SK-N-SH (cell line): ENCODE data around the gene PDE4D. TPM values are rescaled to one million over a fixed set of nuclear protein-coding genes. Genes with fewer than 3 reads are reported as not detected.

ENCODE experiments used
- CTCF ChIA-PET: fragments of 300-600, 350-600 bp; formaldehyde crosslinking; extraction: SDS; loops from one replicate; lab custom pipeline; 2021; lab: Yijun Ruan, JAX
- POLR2A ChIA-PET: fragments of 350-600 bp; sonication (Branson Sonifier 250); formaldehyde crosslinking; extraction: SDS; loops from one replicate; lab custom pipeline; 2020; ENCODE audit warnings: antibody characterized with exemption, inconsistent platforms; lab: Yijun Ruan, JAX
- DNase-seq: peaks from one replicate; pipeline ENCODE4 v3.0.0; 2012
- H2AFZ ChIP-seq: fragments of 200-600 bp; sonication (generic); 2 replicates; pipeline ENCODE4 v1.8.1; 2016; ENCODE audit warnings: antibody characterized with exemption, mild to moderate bottlenecking, low read depth
- H3F3A ChIP-seq: fragments of 200-600 bp; sonication (generic); replicated peaks from 2 replicates; pipeline ENCODE3; 2016; ENCODE audit warnings: antibody characterized with exemption, mild to moderate bottlenecking; ENCODE audit not compliant: insufficient read depth
- H3K27ac ChIP-seq, 2 experiments: fragments of 200-500 bp in 1 of 2; fragments of 200-600 bp in 1 of 2; sonication (Bioruptor generic) in 1 of 2; sonication (generic), shearing (Covaris generic) in 1 of 2; 2 replicates each; pipeline versions ENCODE4 v1.5.1 to v1.6.1; 2014 to 2016; ENCODE audit warnings: low read depth in 2 of 2, inconsistent platforms in 1 of 2, low read length in 1 of 2, mild to moderate bottlenecking in 1 of 2, mixed read lengths in 1 of 2
- H3K27me3 ChIP-seq: fragments of 200-600 bp; sonication (generic), shearing (Covaris generic); 2 replicates; pipeline ENCODE4 v1.6.1; 2016; ENCODE audit warnings: mixed run types; ENCODE audit not compliant: insufficient read depth
- H3K36me3 ChIP-seq, 2 experiments: fragments of 200-500 bp in 1 of 2; fragments of 200-600 bp in 1 of 2; sonication (Bioruptor generic) in 1 of 2; sonication (generic) in 1 of 2; replicated peaks in 1 of 2; 2 replicates each; pipeline versions ENCODE3 to v1.5.1; 2014 to 2016; ENCODE audit warnings: low read length in 1 of 2, mild to moderate bottlenecking in 1 of 2; ENCODE audit not compliant: insufficient read depth in 2 of 2, control insufficient read depth in 1 of 2
- H3K4me1 ChIP-seq, 2 experiments: fragments of 200-500 bp in 1 of 2; fragments of 200-600 bp in 1 of 2; sonication (Bioruptor generic) in 1 of 2; sonication (generic), shearing (Covaris generic) in 1 of 2; 2 replicates each; pipeline versions ENCODE4 v1.5.1 to v1.6.1; 2014 to 2016; ENCODE audit warnings: low read depth in 1 of 2, low read length in 1 of 2, mixed run types in 1 of 2; ENCODE audit not compliant: insufficient read depth in 2 of 2, control insufficient read depth in 1 of 2
- H3K4me2 ChIP-seq: fragments of 200-600 bp; sonication (generic), shearing (Covaris generic); 2 replicates; pipeline ENCODE4 v1.6.1; 2017; ENCODE audit warnings: mixed run types
- H3K4me3 ChIP-seq, 2 experiments: fragments of 200-500 bp in 1 of 2; fragments of 200-600 bp in 1 of 2; sonication (Bioruptor generic) in 1 of 2; sonication (generic), shearing (Covaris generic) in 1 of 2; 2 replicates each; pipeline versions ENCODE4 v1.5.1 to v1.8.1; 2014 to 2016; ENCODE audit warnings: low read depth in 2 of 2, inconsistent platforms in 1 of 2, low read length in 1 of 2, mild to moderate bottlenecking in 1 of 2, mixed read lengths in 1 of 2, moderate library complexity in 1 of 2
- H3K79me2 ChIP-seq: fragments of 200-600 bp; sonication (generic); 2 replicates; pipeline ENCODE4 v1.8.1; 2017; ENCODE audit warnings: mild to moderate bottlenecking; ENCODE audit not compliant: insufficient read depth
- H3K9ac ChIP-seq: fragments of 200-600 bp; sonication (generic); 2 replicates; pipeline ENCODE4 v1.6.1; 2017; ENCODE audit warnings: mixed run types
- H3K9me2 ChIP-seq: fragments of 200-600 bp; sonication (generic); 2 replicates; pipeline ENCODE4 v1.6.1; 2017; ENCODE audit warnings: mixed run types
- H3K9me3 ChIP-seq: fragments of 200-600 bp; sonication (generic); 2 replicates; pipeline ENCODE4 v1.6.1; 2017; ENCODE audit warnings: mixed run types, mild to moderate bottlenecking, moderate library complexity
- H4K20me1 ChIP-seq: fragments of 200-600 bp; sonication (generic); 2 replicates; pipeline ENCODE4 v1.6.1; 2017; ENCODE audit warnings: mild to moderate bottlenecking, mixed run types; ENCODE audit not compliant: insufficient read depth
- CHD2 ChIP-seq: fragments of 150-350 bp; IDR thresholded peaks from 2 replicates; pipeline ENCODE4 v1.6.1; 2018; ENCODE audit warnings: low read length; ENCODE audit not compliant: partially characterized antibody
- CTCF ChIP-seq: fragments of 200-600 bp; sonication (generic); IDR thresholded peaks from 2 replicates; pipeline ENCODE4 v1.6.1; 2017; ENCODE audit warnings: antibody characterized with exemption, mild to moderate bottlenecking, moderate library complexity
- ELF1 ChIP-seq: IDR thresholded peaks from 2 replicates; pipeline ENCODE4 v1.4.0; 2012
- EP300 ChIP-seq, 2 experiments: IDR thresholded peaks; 2 replicates each; pipeline versions ENCODE4 v1.4.0 to v1.6.1; 2012; ENCODE audit warnings: borderline replicate concordance in 1 of 2, low read depth in 1 of 2, low read length in 1 of 2
- EZH2phosphoT487 ChIP-seq: fragments of 200-600 bp; sonication (generic); IDR thresholded peaks from 2 replicates; pipeline ENCODE4 v1.6.1; 2017; ENCODE audit warnings: low read depth, mixed run types, mild to moderate bottlenecking, antibody characterized with exemption, moderate library complexity, borderline replicate concordance
- FOXM1 ChIP-seq: IDR thresholded peaks from 2 replicates; pipeline ENCODE4 v1.4.0; 2012; ENCODE audit warnings: low read depth, mild to moderate bottlenecking
- GABPA ChIP-seq: IDR thresholded peaks from 2 replicates; pipeline ENCODE4 v1.4.0; 2012; ENCODE audit warnings: low read depth, mild to moderate bottlenecking
- GATA2 ChIP-seq: sonication (generic); formaldehyde crosslinking; IDR thresholded peaks from 2 replicates; pipeline ENCODE4 v1.5.0; 2020; ENCODE audit warnings: mild to moderate bottlenecking, missing genetic modification reagents
- NFIC ChIP-seq: IDR thresholded peaks from 2 replicates; pipeline ENCODE4 v1.4.0; 2012; ENCODE audit warnings: borderline replicate concordance
- NRF1 ChIP-seq: IDR thresholded peaks from 2 replicates; pipeline ENCODE4 v1.6.1; 2012; ENCODE audit warnings: low read depth, mild to moderate bottlenecking, low read length
- PBX3 ChIP-seq: IDR thresholded peaks from 2 replicates; pipeline ENCODE4; 2012
- RAD21 ChIP-seq: IDR thresholded peaks from 2 replicates; pipeline ENCODE4 v1.6.1; 2012; ENCODE audit warnings: mild to moderate bottlenecking, low read length
- RCOR1 ChIP-seq: fragments of 150-350 bp; IDR thresholded peaks from 2 replicates; pipeline ENCODE4 v1.6.1; 2017; ENCODE audit warnings: antibody characterized with exemption, low read length
- SIN3A ChIP-seq: IDR thresholded peaks from 2 replicates; pipeline ENCODE4 v1.6.1; 2012; ENCODE audit warnings: low read depth, mild to moderate bottlenecking, low read length, moderate library complexity, borderline replicate concordance
- SMC3 ChIP-seq: IDR thresholded peaks from 2 replicates; pipeline ENCODE4 v1.6.1; 2012; ENCODE audit warnings: low read depth, low read length, improper control_type of control experiment
- TAF1 ChIP-seq: IDR thresholded peaks from 2 replicates; pipeline ENCODE4 v1.6.1; 2012; ENCODE audit warnings: low read depth, mild to moderate bottlenecking, low read length, moderate library complexity, borderline replicate concordance
- TCF12 ChIP-seq: IDR thresholded peaks from 2 replicates; pipeline ENCODE4 v1.4.0; 2012
- TEAD4 ChIP-seq: IDR thresholded peaks from 2 replicates; pipeline ENCODE4 v1.4.0; 2012; ENCODE audit warnings: mild to moderate bottlenecking, borderline replicate concordance; ENCODE audit not compliant: insufficient read depth
- USF1 ChIP-seq: IDR thresholded peaks from 2 replicates; pipeline ENCODE4 v1.4.0; 2012; ENCODE audit warnings: low read depth, borderline replicate concordance
- USF2 ChIP-seq: fragments of 150-350 bp; IDR thresholded peaks from 2 replicates; pipeline ENCODE4 v1.6.1; 2017; ENCODE audit warnings: antibody characterized with exemption, low read length, low read depth, borderline replicate concordance
- YY1 ChIP-seq: IDR thresholded peaks from 2 replicates; pipeline ENCODE4 v1.4.0; 2012; ENCODE audit warnings: low read depth, mild to moderate bottlenecking
- WGBS: methylation state at CpG from one replicate; pipeline ENCODE4 v1.1.6; 2017; ENCODE audit warnings: low lambda C conversion rate; 5-methylcytosine and 5-hydroxymethylcytosine counted together
- polyA plus RNA-seq, 3 experiments: library from polyadenylated mRNA; depleted of rRNA; stranded (reverse); fragments of >200 nt; gene quantifications; 2 replicates each; pipeline ENCODE4 v1.2.3, GENCODE V29; 2012

PDE4D gene
- polyA plus RNA-seq, 1 of the 3 experiments (the other 2 are of a cell fraction): 2.4 TPM

GRCh38 chr5:59416451-59416850 is 477.1 kb downstream of the PDE4D start (continued):
- TF ChIP-seq CHD2 (no peak), EZH2phosphoT487 (no peak), ELF1 (no peak), CTCF (no peak)

- Histone ChIP-seq H2AFZ (no peak overlapping the region), H3K9me3 (no peaks in the 10 kb centered on the region), H3K36me3 (no peaks in the 10 kb centered on the region), H3K27me3 (no peaks in the 10 kb centered on the region), H3K9me2 (0 out of 2 replicates have a peak, but pooled peaks cover 3% of the 10 kb centered on the region), H3K9ac (no peak overlapping the region), H3K27ac (no peak overlapping the region), H4K20me1 (no peaks in the 10 kb centered on the region), H3F3A (no peaks in the 10 kb centered on the region), H3K4me3 (no peak overlapping the region), H3K79me2 (no peaks in the 10 kb centered on the region), H3K4me2 (no peak overlapping the region), H3K4me1 (no peaks in the 10 kb centered on the region)
- POLR2A ChIA-PET: no interaction called here
- WGBS: 92% methylated on average over 4 of the region's 4 CpGs
- DNase-seq: no peak
- TF ChIP-seq TEAD4: no peak
- no peak for TF ChIP-seq SMC3
- no peak for TF ChIP-seq GATA2 (CRISPR knock-in tag)
- TF ChIP-seq SIN3A: no peak
- TF ChIP-seq USF1: no peak
- TF ChIP-seq NFIC: no peak
- TF ChIP-seq TCF12: no peak
- no peak for TF ChIP-seq YY1
- no peak for TF ChIP-seq NRF1
- no peak for TF ChIP-seq RAD21
- CTCF ChIA-PET: no interaction called here
These were observed 477.5 kb downstream of the PDE4D start for GRCh38 chr5:59416026-59416425.

GRCh38 chr5:59412428-59412827 is 481.1 kb downstream of the PDE4D start:
- H3K27ac ChIP-seq: no peak overlapping the region
- no peak overlapping the region for H3K4me2 ChIP-seq
- H2AFZ ChIP-seq: no peak overlapping the region
- no peaks in the 10 kb centered on the region for H3K36me3 ChIP-seq
- ChIA-PET POLR2A (no interaction called here), CTCF (interaction anchor here (1.0 kb wide), 1 partner anchor 94 kb away, joined by 4 read pairs; no protein-coding TSS in a partner anchor)
- no peaks in the 10 kb centered on the region for H3K27me3 ChIP-seq
- no peak overlapping the region for H3K9ac ChIP-seq
- H3F3A ChIP-seq: no peaks in the 10 kb centered on the region
- H3K79me2 ChIP-seq: no peaks in the 10 kb centered on the region
- no peak overlapping the region for H3K4me3 ChIP-seq
- DNase-seq: no peak
- no peaks in the 10 kb centered on the region for H4K20me1 ChIP-seq
- no peaks in the 10 kb centered on the region for H3K9me3 ChIP-seq
- WGBS: 90% methylated on average over 2 of the region's 2 CpGs
- TF ChIP-seq GABPA (no peak), TAF1 (no peak), EP300 (IDR thresholded peaks at IDR 0.05; ENCODE audit: borderline replicate concordance in 1 of 2, low read depth in 1 of 2, low read length in 1 of 2) (no peak), RCOR1 (no peak), YY1 (no peak), TCF12 (no peak), PBX3 (no peak), SMC3 (no peak), ELF1 (no peak), USF1 (no peak), USF2 (no peak), FOXM1 (no peak), NFIC (no peak)
- no peaks in the 10 kb centered on the region for H3K4me1 ChIP-seq
- H3K9me2 ChIP-seq: 0 out of 2 replicates have a peak, but pooled peaks cover under 1% of the 10 kb centered on the region
